ENCODE results near the gene GLIS1.
"Not testable (repeated sequence)": the region's sequence is repeated elsewhere in the genome, so short reads cannot be mapped to it uniquely, and the experiment has no call there.

The GLIS1 gene

DNA sequence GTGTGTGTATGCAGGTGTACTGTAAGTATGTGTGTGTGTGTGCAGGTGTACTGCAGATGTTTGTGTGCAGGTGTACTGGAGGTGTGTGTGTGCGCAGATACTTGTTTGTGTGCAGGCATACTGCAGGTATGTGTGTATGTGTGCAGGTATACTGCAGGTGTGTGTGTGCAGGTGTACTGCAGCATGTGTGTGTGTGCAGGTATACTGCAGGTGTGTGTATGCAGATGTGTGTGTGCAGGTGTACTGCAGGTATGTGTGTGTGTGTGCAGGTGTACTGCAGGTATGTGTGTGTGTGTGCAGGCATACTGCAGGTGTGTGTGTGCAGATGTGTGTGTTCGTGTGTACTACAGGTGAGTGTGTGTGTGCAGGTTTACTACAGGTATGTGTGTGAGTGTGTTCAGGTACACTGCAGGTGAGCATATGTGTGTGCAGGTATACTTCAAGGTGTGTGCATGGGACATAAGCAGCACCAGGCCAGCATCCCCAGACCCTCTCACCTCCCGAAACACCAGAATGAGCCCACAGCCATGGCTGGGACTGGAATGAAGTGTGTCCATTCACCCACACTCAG lies 182.2 kb downstream of the GLIS1 start:
- no peak for DNase-seq

DNA sequence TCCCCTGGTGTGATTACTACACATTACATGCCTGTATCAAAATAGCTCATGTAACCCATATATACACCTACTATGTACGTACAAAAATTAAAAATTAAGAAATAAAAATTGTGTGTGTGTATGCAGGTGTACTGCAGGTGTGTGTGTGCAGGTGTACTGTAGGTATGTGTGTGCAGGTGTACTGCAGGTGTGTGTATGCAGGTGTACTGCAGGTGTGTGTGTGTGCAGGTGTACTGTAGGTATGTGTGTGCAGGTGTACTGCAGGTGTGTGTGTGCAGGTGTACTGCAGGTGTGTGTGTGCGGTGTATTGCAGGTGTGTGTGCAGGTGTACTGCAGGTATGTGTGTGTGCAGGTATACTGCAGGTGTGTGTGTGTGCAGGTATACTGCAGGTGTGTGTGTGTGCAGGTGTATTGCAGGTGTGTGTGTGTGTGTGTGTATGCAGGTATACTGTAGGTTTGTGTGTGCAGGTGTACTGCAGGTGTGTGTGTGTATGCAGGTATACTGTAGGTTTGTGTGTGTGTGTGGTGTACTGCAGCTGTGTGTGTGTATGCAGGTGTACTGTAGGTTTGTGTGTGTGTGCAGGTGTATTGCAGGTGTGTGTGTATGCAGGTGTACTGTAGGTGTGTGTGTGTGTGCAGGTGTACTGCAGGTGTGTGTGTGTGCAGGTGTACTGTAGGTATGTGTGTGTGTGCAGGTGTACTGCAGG lies 183.2 kb downstream of the GLIS1 start:
- not testable (repeated sequence) for DNase-seq

DNA sequence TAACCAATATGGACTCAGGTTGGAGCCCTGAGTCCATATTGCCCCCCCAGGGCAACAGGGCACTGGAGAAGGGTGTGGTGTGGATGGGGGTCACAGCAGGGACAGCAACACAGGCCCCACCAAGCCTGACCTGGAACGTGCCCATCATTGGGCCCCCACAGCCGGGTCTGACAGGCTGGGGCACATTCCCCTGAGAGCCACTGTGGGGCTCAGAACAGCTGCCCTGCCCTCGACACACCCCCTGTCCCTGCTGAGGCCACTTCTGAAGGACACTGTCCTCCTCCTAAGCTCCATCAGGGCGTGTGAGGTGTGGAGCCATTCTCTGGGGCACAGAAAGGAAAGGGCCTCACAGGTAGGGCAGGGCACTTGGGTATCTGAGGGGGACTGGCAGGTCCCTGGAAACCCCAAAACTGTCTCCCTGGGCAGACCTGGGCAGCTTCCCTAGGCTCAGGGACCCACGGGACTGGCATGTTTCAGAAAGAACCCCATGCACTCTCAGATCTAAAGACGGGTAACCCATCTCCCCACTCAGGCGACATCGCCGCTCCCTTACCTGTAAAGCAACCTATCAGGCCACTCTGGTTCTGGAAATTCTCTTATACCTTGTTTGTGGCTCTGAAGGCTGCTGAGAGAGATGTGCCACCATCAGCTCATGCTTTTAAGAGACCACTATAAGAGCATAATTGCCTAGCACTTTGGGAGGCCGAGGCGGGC lies 184.2 kb downstream of the GLIS1 start:
- no peak for DNase-seq

DNA sequence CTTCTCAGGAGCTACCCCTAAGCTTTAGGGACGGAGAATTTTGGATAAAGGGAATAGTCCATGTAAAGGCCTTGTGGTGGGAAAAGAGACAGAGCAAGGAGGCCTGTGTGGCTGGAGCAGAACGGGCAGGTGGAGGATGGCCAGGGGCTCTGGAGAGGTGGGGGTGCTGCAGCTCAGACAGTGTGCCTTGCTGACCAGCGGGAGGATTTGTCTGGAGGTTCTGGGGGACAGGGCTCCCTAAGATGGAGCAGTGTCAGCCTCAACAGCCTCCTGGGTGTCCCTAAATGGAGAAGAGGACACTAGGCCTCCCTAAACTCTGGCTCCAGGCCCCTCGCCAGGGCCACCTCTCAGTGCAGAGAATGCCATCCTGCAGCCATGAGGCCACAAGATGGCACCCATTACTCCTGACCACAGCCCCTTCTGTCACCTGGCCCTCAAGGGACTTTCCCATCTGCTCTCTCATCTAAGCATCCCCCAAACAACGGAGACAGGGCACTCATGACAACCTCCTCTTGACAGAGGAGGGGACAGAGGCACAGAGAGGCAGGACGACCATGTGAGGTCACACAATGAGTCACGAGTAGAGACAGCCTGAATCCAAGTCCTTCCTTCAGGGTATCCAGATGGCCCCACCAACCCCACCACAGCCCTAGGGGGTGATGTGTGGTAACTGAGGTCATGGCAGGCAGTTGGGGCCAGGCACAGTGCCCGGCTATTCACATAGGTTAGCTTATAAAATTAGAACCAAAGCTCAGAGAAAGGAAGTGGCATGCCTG lies 185.0 kb downstream of the GLIS1 start:
- DNase-seq, result no peak

DNA sequence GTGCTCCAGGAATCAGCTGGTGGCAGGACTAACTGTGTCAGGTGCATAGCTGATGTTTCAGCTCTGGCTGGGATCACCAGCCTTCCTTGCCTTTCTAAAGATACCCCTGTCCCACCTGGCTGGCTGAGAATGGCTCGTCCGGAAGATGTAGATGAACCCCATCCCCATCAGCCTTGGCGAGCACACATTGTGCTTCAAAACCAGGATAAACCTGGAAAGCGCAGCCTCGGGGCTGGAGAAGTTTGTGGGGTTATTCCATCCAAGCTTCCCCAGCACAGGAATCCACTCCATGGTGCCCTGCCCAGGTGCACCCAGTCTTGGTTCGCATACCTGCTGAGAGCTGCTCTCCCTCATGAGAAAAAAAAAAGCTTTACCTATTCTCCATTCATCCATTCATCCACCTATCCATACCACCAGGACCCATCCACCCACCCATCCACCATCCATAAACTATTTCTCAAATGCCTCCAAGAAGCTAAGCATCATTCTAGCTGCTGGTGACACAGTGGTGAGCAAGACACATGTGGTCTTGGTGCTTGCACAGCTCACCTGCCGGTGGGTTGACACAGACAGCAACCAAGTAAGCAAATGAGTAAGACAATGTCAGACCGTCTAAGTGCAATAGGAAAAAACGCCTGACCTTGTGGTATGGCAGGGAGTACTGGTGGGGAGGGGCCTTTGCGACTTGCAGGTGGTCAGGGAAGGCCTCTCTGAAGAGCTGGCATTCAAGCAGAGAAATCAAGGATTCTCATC lies 185.8 kb downstream of the GLIS1 start:
- no peak for DNase-seq

DNA sequence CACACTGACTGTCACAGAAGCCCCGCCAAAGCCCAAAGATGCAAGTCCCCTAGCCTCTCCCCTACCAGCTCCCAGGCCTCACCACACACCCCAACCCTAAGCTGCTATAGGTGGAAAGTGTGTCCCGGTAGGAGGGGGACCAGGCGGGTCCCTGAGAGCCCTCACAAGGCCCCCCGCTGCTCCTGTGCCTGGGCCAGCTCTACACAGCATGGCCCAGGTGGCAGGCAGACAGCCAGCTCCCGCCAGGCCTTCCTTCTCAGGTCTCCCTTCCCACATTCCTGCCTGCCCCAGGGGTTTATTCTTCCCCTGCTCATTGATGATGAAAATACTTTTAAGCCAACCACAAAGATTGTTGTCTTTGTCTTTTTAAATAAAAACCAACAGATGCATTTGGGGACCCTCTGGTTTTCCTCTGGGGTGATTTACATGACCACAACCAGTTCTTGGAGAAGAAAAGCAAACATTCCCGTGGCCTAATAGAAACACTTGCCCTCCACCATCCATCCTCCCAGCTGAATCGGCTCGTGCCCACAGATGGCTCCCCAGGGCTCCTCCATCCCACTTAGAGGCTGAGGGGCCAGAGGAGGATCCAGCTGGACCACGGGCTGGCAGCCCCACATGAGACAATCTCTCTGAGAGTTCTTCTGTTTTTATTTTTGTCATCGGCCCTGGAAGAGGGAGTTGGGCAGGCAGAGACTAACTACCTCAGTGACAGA lies 186.7 kb downstream of the GLIS1 start:
- no peak for DNase-seq

DNA sequence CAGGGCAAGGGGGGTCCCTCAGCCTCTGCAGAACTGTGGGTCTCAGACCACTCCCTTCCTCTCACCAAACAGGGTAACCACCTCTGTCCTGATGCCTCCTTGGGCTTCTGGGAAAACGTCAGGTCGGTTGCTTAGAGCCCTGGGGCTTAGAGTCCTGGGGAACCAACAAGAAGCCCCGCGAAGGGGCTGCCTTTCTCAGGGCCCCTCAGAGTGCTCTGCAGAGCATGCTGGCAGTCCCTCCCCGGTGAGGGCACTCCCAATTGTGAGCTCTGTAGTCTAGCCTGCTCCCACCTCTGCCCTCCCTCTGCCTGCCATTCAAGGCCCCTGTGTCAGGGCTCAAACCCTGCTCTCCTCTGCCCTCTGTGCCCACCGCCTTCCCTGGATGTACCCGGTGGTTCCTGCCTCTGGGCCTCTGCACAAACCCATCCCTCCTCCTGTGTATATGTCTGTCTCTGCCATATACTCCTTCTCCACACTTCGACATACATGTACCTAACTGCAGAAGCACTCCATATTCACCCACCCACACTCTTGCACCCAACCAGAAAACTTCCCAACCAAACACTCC lies 187.5 kb downstream of the GLIS1 start:
- no peak for DNase-seq

DNA sequence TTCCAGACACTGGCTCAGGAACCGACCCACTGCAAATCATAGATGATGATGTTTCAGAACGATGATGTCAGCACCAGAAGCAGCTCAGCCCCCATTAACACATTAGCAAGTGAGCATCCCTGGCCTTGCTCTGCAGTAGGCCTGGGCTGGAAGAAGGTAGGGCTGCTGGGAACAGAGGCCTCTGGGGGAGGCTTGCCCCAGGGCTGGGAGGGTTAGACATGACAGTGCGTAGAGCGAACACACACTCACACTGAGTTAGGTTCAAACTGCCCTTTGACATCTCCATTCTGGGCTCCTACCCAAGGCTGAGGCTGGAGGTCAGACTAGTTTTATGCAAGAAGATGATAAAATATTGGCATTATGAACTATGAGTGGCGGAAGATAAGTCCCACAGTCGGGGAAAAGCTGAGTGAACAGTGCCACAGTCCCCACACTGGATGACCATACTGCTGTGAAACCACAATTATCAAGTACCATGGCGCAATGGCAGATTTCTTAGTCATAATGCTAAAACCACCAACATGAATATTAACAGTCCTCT lies 188.7 kb downstream of the GLIS1 start:
- no peak for DNase-seq

DNA sequence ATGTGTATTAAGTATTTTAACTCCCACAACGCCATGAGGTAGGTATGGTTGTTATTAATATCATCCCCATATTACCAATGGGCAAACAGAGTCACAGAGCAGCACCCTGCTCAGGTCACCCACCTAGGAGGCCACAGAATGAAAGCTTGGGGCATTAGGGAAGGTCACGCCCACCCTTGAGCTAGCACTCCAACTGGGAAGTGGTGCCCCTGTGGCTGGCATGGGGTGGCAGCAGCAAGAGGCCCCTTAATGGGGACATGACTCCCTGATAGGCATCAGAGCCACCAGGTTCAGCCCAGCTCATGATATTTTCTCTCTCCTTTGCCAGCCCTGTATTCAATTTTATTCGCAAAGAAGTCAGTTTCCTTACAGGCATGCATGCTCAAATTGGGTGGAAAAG lies 189.2 kb downstream of the GLIS1 start:
- no peak for DNase-seq

DNA sequence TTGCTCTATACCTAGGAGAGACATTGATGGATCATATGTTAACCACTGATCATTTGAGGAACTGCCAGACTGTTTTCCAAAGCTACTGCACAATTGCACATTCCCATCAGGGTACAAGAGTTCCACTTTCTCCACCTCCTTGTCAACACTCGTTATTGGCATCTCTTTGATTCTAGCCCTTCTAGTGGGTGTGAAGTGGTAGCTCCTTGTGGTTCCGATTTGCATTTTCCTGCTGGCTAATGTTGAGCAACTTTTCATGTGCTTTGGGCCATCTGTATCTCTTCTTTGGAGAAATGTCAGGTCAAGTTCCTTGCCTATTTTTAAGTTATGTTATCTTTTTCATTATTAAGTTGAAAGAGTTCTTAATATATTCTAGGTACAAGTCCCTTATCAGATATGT lies 189.7 kb downstream of the GLIS1 start:
- no peak for DNase-seq

DNA sequence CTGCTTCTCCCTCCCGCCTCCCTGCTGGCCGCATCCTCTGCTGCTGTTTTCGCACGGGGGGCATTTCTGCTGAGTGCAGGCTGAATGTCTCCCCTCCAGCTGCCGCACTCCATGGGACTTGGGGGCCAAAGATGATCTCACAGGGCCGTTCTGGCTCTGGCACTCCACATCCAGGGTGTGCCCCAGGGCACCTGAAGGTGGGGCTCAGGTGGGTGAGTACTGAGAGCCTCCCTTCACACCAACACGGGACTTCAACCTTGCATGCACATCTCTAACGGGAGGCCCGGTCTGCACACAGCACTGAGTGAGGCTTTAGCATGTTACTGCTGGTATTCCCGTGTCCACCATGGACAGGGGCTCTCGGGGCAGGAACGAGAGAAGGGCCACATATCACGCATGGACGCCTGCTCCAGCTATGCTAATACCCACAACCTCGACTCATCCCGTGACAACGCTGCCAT lies 190.9 kb downstream of the GLIS1 start:
- DNase-seq, result no peak

DNA sequence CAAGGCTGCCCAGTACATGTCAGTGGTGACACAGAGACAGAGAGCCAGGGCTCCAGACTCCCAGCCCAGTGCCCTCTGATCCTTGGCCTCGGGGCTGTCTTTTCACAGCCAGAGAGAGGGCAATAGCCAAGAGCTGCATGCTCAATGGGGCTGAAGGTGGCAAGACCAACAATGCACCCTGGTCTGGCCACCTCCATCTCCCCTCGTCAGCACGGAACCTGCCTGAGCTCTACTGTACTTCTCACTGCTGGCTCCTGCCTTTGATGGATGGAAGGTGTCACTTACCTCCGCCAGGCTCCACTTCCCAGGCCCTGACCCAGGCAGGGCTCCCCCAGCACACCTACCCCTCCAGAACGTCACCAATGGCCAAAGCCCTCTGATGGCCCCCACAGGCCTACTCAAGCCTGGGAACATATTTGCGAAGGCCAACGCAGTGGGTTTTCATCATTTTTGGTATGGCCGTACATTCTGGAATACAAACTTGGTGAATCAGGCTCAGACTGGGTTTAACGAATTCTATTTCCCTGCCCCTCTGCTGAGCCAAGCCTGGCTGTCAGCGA lies 191.7 kb downstream of the GLIS1 start:
- DNase-seq, result no peak

DNA sequence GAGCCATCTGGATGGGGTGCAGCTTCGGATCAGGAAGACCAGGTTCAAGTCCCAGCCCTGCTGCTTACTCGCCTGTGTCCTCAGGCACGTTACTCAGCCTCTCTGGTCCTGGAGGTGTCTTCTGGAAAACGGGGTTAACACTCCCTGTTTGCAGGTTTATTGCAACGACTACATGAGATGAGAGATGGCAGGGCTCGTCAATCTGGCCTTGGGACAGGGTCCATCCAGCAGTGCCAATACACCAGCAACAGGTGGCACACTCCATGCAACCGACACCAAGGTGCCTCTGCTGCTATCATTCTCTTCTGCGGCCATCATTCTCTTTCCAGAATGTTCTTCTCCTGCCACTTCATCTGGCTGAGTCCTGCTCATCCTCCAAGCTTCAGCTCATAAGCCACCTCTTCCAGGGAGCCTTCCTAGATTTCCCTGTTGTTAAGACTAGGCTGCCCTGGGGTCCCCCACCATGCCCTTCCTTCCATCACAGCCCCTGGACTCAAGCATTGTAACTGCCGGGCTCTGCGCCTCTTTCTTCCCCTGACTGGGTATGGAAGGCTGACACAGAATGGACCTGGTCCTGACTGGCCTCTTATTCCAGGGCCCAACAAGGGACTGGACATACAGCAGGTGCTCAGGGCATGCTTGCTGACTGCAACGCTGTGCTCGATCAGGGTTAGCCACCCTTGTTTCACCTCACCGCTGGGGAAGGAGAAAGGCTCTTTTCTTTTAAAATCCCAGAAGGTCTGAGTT lies 192.4 kb downstream of the GLIS1 start:
- no peak for DNase-seq

DNA sequence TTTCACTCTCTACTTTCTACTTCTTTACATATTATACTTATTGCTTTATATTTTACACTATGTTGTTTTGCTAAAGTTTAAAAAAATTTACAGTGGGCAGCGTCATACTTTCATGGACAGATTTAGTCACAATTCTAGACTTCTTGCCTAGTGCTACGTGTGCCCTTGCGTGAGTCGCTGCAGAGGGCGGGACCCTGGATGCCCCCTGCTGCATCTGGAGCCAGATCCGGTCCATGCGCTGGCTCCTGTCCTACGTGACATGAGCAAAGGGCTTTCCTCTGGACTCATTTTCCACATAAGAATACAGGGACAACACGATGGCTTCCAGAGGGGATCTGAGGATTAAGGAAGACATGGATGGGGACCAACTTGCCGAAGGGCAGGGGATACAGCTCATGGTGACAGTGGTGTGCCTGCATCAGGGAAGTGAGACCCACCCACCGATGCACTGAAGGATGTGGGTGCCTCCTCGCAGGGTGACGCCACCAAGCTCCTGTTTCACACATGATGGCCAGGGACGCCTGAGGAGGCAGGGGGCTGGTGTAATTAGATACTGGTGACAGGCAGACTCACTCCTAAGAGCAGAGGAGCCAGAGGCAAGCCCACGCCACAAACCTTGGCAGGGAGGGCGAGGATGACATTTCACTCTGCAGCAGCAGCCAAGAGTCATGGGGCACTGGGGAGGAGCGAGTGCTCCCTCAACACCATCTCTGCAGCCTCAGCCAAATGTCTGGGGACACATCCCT lies 193.1 kb downstream of the GLIS1 start:
- DNase-seq, result no peak

DNA sequence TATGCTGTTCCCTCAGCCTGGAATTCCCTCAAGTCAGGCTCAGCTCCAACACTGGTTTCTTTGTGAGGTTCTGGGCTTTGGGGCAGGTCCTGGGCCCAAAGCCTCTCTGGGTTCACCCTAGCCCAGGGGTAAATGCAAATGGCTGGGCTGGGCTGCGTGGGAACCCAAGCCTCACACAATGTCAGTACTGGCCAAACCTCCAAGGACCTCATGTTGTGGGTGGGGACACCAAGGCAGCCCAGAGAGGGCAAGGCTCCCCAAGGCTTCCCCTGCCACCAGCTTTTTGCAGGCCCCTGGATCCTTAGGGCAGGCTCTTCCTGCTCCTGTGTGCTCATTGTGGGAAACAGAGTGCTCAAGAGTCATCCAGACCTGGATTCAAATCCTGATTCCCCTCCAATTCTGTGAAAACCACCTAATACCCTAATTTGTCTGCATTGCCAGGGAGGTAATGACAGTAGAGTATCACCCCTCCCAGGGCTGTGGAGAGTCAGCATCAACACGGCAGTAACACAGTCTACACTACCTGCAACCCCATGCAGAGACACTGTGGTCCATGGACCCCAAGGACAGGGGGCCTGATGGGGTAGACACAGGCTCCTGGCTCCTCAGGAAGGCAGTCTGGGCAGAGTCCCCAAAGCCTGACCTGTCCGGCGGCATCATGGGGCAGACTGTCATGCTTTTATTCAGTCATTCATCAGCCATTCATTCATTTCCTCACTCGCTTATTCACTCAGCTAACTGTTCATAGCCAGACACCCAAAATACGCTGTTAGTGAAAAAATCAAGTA lies 194.0 kb downstream of the GLIS1 start:
- DNase-seq, result no peak

DNA sequence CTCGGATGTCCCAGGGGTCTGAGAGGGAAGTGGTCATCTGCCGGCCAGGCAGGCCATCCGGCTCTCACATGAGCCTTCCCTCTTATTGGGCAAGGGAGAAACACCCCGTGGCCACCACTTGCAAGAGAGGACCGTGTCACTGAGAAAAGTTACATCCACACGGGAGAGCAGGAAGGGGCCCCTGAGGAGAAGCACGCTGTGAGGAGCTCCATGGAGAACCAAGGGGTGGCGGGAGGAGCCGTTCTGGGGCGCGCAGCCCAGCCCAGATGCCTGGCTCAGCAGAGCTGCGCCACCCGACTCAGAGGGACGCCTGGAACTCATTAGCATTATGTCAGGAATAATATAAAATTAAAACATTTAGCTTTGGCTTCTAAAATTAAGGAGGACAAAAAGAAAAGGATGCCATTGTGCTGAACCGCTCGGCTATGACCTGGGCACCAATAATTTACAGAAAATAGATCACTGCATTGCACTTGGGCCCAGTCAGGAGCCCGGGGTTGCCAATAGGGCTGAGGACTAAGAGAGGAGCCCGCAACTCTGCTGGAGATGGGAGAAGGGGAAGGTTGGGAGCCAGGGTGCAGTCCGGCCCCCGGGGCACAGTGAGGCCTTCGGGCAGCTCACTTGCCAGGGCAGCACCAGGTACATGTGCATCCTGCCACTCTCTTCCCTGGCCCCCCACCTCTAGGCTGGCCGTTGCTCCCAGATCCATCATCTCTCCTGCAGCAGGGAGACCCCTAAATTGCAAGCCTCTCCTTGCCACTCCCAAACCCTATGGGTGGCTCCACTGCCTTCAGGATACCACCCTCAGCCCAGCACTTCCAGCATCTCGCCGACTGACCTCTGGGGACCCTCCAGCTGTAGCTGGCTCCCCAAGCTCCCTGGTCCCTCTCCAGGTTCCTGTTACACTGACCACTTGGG lies 194.9 kb downstream of the GLIS1 start:
- no peak for DNase-seq

DNA sequence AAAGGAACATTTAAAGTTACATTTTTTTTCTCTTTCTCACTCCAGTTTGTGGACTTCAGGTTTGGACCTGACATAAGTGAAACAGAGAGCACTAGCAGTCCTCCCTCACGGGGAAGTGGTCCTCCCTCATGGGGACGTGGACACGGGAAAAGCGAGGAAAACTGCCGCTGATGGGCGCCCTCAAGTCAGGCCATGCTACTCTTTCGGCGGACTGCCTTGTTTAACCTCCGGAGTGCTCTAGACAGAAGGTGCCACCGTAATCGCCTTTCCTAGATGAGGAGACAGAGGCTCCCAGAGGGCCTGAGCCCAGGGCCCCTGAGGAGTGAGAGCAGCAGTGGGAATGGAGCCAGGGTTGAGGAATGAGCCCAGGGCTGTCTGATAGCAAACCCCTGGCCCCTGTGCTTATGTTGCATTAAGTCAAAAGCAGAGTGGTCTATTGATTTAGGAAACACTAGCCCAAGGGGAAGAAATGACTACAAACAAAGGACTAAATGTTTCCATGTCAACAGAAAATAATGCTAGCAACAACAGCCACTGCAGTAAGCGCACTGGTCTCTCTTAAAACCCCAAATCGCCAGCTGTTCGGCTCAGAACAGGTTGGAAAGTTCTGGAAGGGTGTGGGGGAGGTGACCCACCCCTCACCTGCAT lies 195.7 kb downstream of the GLIS1 start:
- no peak for DNase-seq

All from activated CD4-positive, CD25-positive, alpha-beta regulatory T cell (primary cell).